HepG2 (cell line): ENCODE results near the gene SCN9A.

ENCODE experiments used
- CTCF ChIP-seq: sonication (generic); formaldehyde crosslinking; IDR thresholded peaks from 2 replicates; pipeline ENCODE4 v1.5.0; 2020; ENCODE audit warnings: mild to moderate bottlenecking, missing genetic modification reagents, moderate library complexity
- EZH2 ChIP-seq: conservative IDR thresholded peaks from 2 replicates; pipeline ENCODE4 v1.6.1; 2012; ENCODE audit warnings: mild to moderate bottlenecking, low read depth, low read length, moderate library complexity
- NFE2 ChIP-seq: sonication (generic); formaldehyde crosslinking; IDR thresholded peaks from 2 replicates; pipeline ENCODE4 v1.4.0; 2020; ENCODE audit warnings: missing genetic modification reagents
- NFIC ChIP-seq: IDR thresholded peaks from 2 replicates; pipeline ENCODE4 v1.6.1; 2012; ENCODE audit warnings: mild to moderate bottlenecking, low read length, inconsistent platforms
- PTBP1 ChIP-seq: fragments of 200-400 bp; formaldehyde crosslinking; IDR thresholded peaks from 2 replicates; pipeline ENCODE4 v1.6.1; 2018; ENCODE audit warnings: low read length, low read depth; ENCODE audit not compliant: poor library complexity, severe bottlenecking
- SRF ChIP-seq: IDR thresholded peaks from 2 replicates; pipeline ENCODE4 v1.6.1; 2011; ENCODE audit warnings: mild to moderate bottlenecking, low read depth, low read length, moderate library complexity
- TRIM24 ChIP-seq: sonication (generic); formaldehyde crosslinking; IDR thresholded peaks from 2 replicates; pipeline ENCODE4 v1.8.0; 2022; ENCODE audit warnings: mild to moderate bottlenecking, missing genetic modification reagents
- ZFP37 ChIP-seq: sonication (generic); formaldehyde crosslinking; IDR thresholded peaks from 2 replicates; pipeline ENCODE4 v1.4.0; 2020; ENCODE audit warnings: missing genetic modification reagents, borderline replicate concordance
- ZSCAN29 ChIP-seq: sonication (generic); formaldehyde crosslinking; conservative IDR thresholded peaks from 2 replicates; pipeline ENCODE4 v1.4.0; 2020; ENCODE audit warnings: mild to moderate bottlenecking, missing genetic modification reagents
- TF ChIP-seq, protein P1 (sequence below): sonication (generic); formaldehyde crosslinking; IDR thresholded peaks from 2 replicates; pipeline ENCODE4 v1.5.0; 2020; ENCODE audit warnings: missing genetic modification reagents
- TF ChIP-seq, protein P2 (sequence below): sonication (generic); formaldehyde crosslinking; IDR thresholded peaks from 2 replicates; pipeline ENCODE4 v1.8.1; 2023; ENCODE audit warnings: missing genetic modification reagents, inconsistent platforms, borderline replicate concordance

DNA sequence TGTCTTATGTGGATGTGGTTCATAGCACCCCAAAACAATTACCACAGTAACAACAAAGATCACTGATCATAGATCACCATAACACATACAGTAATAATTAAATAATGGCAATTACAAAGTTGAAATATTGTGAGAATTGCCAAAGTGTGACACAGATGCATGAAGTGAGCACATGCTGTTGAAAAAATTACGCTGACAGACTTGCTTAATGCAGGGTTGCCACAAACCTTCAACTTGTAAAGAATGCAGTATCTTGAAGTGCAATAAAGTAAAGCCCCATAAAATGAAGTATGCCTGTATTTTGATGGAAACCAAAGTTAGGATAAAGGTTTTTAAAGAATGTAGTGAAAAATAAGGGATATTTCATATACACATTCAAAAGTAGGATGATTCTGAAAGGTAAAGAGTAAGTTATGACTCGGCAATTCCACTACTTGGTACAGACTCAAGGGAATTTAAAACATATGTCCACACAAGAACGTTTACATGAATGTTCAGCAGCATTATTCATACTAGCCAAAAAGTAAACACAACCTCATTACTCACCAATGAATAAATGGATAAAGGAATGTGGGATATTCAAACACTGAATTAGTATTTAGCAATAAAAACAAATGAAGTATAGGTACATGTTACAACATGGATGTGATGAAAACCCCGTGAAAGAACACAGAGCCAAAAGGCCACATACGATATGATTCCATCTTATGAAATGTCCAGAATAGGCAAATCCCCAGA lies 61.6 kb downstream of the SCN9A start:
- no peak for TF ChIP-seq ZSCAN29
- TF ChIP-seq CTCF, result no peak
- no peak for TF ChIP-seq TRIM24 (CRISPR knock-in tag)
- TF ChIP-seq, protein P1, sequence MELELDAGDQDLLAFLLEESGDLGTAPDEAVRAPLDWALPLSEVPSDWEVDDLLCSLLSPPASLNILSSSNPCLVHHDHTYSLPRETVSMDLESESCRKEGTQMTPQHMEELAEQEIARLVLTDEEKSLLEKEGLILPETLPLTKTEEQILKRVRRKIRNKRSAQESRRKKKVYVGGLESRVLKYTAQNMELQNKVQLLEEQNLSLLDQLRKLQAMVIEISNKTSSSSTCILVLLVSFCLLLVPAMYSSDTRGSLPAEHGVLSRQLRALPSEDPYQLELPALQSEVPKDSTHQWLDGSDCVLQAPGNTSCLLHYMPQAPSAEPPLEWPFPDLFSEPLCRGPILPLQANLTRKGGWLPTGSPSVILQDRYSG (CRISPR knock-in tag), result no peak
- no peak for TF ChIP-seq NFE2 (CRISPR knock-in tag)
- TF ChIP-seq SRF, result no peak
- no peak for TF ChIP-seq ZFP37 (CRISPR knock-in tag)
- TF ChIP-seq, protein P2, sequence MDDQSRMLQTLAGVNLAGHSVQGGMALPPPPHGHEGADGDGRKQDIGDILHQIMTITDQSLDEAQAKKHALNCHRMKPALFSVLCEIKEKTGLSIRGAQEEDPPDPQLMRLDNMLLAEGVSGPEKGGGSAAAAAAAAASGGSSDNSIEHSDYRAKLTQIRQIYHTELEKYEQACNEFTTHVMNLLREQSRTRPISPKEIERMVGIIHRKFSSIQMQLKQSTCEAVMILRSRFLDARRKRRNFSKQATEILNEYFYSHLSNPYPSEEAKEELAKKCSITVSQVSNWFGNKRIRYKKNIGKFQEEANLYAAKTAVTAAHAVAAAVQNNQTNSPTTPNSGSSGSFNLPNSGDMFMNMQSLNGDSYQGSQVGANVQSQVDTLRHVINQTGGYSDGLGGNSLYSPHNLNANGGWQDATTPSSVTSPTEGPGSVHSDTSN (CRISPR knock-in tag), result no peak
- TF ChIP-seq PTBP1, result no peak
- TF ChIP-seq EZH2, result no peak
- no peak for TF ChIP-seq NFIC
